ENCODE results near the gene ZNF444. TPM values are rescaled to one million over a fixed set of nuclear protein-coding genes. Genes with fewer than 3 reads are reported as not detected.
"Not testable (repeated sequence)": the region's sequence is repeated elsewhere in the genome, so short reads cannot be mapped to it uniquely, and the experiment has no call there.

ZNF444 gene
- total and polyA plus RNA-seq, 8 donors, result 35.4 to 52.3 (median 42.6) TPM

DNA sequence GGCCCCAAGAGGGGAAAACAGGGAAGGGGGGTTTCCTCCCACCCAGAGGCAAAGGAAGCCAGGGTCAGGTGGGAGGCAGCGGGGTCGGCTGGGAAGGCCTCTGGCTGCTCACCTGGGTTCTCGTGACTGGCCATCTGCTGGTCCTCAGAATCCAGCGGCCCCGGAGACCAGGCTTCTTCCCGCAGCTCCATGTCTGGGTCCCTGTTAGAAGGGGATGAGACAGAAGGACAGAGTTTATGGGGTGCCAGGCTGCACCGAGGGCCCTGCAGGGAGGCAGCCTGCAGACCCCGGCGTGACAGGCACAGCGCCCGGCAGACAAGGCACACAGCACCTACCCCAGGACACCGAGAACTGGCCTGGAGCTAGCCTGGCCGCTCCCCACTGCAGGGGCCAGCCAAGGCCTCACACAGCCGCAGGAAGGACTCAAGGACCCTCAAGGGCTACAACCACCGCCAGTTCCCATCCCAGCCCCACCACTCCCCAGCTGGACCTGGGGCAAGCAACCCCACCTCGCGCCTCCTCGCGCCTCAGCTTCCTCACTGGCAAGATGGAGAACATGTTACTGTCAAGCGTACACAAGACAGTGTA is 38.0 kb upstream of the ZNF444 start:
- ATAC-seq (no peak), DNase-seq (peak in 1 of 4 donors; percentile 59)
- H3K27ac ChIP-seq, result no peak overlapping the region
- TF ChIP-seq, protein P1, sequence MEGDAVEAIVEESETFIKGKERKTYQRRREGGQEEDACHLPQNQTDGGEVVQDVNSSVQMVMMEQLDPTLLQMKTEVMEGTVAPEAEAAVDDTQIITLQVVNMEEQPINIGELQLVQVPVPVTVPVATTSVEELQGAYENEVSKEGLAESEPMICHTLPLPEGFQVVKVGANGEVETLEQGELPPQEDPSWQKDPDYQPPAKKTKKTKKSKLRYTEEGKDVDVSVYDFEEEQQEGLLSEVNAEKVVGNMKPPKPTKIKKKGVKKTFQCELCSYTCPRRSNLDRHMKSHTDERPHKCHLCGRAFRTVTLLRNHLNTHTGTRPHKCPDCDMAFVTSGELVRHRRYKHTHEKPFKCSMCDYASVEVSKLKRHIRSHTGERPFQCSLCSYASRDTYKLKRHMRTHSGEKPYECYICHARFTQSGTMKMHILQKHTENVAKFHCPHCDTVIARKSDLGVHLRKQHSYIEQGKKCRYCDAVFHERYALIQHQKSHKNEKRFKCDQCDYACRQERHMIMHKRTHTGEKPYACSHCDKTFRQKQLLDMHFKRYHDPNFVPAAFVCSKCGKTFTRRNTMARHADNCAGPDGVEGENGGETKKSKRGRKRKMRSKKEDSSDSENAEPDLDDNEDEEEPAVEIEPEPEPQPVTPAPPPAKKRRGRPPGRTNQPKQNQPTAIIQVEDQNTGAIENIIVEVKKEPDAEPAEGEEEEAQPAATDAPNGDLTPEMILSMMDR (IDR thresholded peaks at IDR 0.05), result no peak
- no peak overlapping the region for H3K4me3 ChIP-seq
- intact Hi-C loops (cut with DNase I), result loop anchor here in 1 of 2 donors (10.0 kb wide), 1 partner anchor 72 kb away; the partner anchor contains the start of gene GALP
- H3K9me3 ChIP-seq, result no peaks in the 10 kb centered on the region
- H3K36me3 ChIP-seq, result peaks cover 0 to 55% of the 10 kb centered on the region in 2 donors
- no peaks in the 10 kb centered on the region for H3K27me3 ChIP-seq
- H3K4me1 ChIP-seq, result peaks cover 6 to 36% of the 10 kb centered on the region in 2 donors

DNA sequence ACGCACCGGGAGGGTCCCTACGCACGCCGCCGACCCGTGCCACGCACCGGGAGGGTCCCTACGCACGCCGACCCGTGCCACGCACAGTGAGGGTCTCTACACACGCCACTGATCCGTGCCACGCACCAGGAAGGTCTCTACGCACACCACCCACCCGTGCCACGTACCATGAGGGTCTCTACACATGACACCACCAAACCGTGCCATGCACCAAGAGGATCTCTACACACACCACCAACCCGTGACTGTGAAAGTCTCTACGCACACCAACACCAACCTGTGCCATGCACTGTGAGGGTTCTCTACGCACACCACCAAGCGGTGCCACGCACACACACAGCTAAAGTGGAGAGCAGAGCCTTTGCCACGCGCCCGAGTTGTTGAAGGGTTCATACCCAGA is 36.7 kb upstream of the ZNF444 start:
- intact Hi-C loops (cut with DNase I), result loop anchor here in 1 of 2 donors (10.0 kb wide), 1 partner anchor 70 kb away; the partner anchor contains the start of gene GALP
- Histone ChIP-seq H3K4me3 (no peak overlapping the region), H3K9me3 (no peaks in the 10 kb centered on the region), H3K27me3 (no peaks in the 10 kb centered on the region), H3K4me1 (peaks cover 18 to 49% of the 10 kb centered on the region in 2 donors), H3K36me3 (peaks cover 0 to 46% of the 10 kb centered on the region in 2 donors), H3K27ac (no peak overlapping the region)
- DNase-seq (no peak), ATAC-seq (no peak)
- TF ChIP-seq, protein P1 (IDR thresholded peaks at IDR 0.05), result no peak

DNA sequence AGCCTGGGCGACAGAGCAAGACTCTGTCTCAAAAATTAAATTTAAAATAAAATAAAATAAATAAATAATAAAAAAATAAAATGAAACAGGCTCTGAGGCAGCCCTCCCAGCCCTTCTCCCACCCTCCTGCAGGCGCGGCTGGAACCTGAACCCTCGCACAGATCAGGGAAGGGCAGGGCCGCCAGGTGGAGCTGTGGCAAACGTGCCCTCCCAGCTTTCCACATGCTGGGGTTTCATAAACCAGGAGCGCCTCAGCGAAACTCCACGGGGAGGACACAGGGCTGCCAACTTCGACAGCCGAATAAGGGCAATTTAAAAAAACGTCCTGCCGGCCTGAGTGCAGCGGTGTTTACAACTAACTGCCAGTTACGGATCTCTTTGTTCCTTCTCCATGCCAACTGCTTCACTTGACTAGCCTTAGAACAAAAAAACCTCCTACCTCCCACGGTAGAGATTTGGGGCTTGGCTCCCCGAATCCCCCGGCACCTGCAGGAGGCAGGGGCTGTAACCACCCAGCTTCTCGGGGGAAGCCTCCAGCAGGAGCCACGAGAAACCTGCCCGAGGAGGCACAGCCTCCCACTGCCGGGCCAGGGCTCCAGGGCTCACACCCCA is 35.9 kb upstream of the ZNF444 start:
- H3K4me1 ChIP-seq, result peaks cover 26 to 57% of the 10 kb centered on the region in 2 donors
- ATAC-seq (peak; percentile 93), DNase-seq (peak in 3 of 4 donors; percentile 82 to 93 (median 84))
- TF ChIP-seq, protein P1 (IDR thresholded peaks at IDR 0.05), result peak; percentile 51 to 75
- H3K27ac ChIP-seq, result peak overlapping the region; percentile 39 to 56
- H3K9me3 ChIP-seq, result no peaks in the 10 kb centered on the region
- no peaks in the 10 kb centered on the region for H3K27me3 ChIP-seq
- intact Hi-C loops (cut with DNase I), result loop anchor here in 1 of 2 donors (10.0 kb wide), 1 partner anchor 70 kb away; the partner anchor contains the start of gene GALP
- no peak overlapping the region for H3K4me3 ChIP-seq
- H3K36me3 ChIP-seq, result peaks cover 0 to 39% of the 10 kb centered on the region in 2 donors

DNA sequence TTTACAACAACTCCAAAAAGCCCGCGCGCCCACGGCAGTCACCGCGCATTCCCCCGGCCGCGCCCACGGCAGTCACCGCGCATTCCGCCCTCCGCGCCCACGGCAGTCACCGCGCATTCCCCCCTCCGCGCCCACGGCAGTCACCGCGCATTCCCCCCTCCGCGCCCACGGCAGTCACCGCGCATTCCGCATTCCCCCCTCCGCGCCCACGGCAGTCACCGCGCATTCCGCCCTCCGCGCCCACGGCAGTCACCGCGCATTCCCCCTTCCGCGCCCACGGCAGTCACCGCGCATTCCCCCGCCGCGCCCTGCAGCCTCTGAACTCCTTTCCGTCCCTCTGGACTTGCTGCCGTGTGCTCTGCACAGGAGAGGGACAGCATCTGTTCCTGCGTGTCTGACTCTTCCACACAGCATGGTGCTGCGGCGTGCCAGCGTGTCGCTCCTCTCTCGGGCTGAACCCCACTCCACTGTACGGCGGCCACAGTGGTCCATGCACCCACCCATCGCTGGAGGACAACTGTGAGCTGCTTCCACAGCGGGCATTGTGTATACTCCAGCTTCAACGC is 35.2 kb upstream of the ZNF444 start:
- H3K36me3 ChIP-seq, result peaks cover 0 to 36% of the 10 kb centered on the region in 2 donors

DNA sequence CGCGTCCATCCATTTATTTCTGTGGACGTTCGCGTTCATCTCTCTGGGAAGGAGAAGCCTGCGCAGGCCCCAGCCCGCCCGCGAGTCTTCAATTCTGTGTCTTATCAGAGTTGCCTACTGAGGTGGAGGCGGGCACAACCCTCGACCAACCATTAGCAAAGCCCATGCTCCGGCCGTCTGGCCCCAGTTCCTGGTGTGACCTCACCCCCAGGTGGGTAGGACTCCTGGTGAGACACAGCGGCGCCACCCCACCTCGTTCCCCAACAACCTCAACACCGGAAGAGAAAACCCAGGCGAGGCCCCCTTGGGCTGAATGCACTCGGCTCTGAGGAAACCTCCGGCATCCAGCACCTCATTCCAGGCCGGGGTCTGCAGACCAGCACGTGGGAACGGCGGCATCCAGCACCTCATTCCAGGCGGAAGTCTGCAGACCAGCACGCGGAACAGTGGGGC is 34.7 kb upstream of the ZNF444 start:
- TF ChIP-seq, protein P1 (IDR thresholded peaks at IDR 0.05), result no peak
- H3K9me3 ChIP-seq, result no peaks in the 10 kb centered on the region
- H3K36me3 ChIP-seq, result peaks cover 0 to 31% of the 10 kb centered on the region in 2 donors
- H3K4me1 ChIP-seq, result peaks cover 38 to 69% of the 10 kb centered on the region in 2 donors
- intact Hi-C loops (cut with DNase I), result loop anchor here in 1 of 2 donors (10.0 kb wide), 1 partner anchor 68 kb away; the partner anchor contains the start of gene GALP
- DNase-seq, result no peak
- H3K4me3 ChIP-seq, result no peak overlapping the region
- no peaks in the 10 kb centered on the region for H3K27me3 ChIP-seq
- H3K27ac ChIP-seq, result no peak overlapping the region
- no peak for ATAC-seq

More for the DNA sequence above, 35.2 kb upstream of the ZNF444 start:
- not testable (repeated sequence) for H3K9me3 ChIP-seq, ATAC-seq, H3K27me3 ChIP-seq, H3K4me3 ChIP-seq
- H3K4me1 ChIP-seq, result peaks cover 33 to 64% of the 10 kb centered on the region in 2 donors
- peak overlapping the region in 1 of 2 donors; percentile 39 for H3K27ac ChIP-seq
- peak in 1 of 4 donors; percentile 82 for DNase-seq
- intact Hi-C loops (cut with DNase I), result loop anchor here in 1 of 2 donors (10.0 kb wide), 1 partner anchor 69 kb away; the partner anchor contains the start of gene GALP
